Measurements from ENCODE around the gene RIMS4.

Gene RIMS4

DNA sequence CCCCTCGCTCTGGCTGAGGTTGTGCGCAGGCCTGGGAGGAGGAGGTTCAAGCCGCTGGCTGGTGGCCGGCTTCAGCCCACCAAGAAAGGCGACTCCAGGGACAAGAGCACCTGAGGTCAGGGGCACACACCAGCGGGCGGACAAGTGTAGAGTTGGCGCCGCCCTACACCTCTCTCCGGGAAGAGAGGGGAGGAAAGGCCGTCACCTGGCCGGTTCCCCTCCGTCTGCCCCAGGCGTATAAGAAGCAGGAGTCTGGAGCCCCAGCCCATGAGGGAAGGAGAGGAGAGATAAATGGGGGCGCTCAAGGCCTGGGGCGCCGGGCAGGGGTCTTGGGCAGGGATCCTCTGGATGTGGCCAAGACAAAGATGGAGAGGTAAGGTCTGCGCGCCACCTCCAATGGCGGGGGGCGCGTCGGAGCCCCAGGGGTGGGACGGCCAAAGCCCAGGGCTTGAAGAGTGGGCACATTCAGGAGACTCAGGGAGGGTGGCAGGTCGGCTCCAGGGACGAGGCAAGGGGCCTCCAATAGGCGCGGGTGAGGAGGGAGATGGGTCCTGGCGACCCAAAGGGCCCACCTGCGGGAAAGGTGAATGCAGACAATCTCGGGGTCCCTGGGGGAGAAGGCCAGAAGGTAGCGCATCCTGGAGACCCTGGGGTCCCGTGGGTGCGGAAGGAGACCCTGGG is 826 bp downstream of the RIMS4 start:
- no peak for DNase-seq (ENCODE audit: extremely low spot score)
- TF ChIP-seq, protein P1, sequence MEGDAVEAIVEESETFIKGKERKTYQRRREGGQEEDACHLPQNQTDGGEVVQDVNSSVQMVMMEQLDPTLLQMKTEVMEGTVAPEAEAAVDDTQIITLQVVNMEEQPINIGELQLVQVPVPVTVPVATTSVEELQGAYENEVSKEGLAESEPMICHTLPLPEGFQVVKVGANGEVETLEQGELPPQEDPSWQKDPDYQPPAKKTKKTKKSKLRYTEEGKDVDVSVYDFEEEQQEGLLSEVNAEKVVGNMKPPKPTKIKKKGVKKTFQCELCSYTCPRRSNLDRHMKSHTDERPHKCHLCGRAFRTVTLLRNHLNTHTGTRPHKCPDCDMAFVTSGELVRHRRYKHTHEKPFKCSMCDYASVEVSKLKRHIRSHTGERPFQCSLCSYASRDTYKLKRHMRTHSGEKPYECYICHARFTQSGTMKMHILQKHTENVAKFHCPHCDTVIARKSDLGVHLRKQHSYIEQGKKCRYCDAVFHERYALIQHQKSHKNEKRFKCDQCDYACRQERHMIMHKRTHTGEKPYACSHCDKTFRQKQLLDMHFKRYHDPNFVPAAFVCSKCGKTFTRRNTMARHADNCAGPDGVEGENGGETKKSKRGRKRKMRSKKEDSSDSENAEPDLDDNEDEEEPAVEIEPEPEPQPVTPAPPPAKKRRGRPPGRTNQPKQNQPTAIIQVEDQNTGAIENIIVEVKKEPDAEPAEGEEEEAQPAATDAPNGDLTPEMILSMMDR (IDR thresholded peaks at IDR 0.05; ENCODE audit: control extremely low read depth, extremely low read depth, low read depth, missing control alignments): no peak
- CTCF ChIA-PET: no interaction called here
- POLR2A ChIA-PET: no interaction called here

DNA sequence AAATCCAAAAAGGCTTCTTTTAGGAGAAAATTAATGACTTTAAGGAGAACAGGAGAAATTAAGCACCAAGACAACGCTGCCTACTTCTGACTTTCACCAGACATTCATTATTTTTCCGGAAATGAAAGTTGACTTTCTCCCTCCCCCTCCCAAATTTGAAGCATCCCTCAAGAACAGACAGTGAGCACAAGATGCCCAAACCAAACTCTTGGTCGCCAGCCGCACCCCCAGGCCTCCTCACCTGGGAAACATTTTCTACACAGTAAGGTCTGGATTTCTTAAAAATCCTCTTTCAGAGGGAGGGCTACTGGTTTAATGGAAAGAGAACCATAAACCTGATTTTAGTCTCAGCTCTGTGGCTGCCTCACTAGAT is 2.7 kb downstream of the RIMS4 start:
- POLR2A ChIA-PET: no interaction called here
- TF ChIP-seq, protein P1 (IDR thresholded peaks at IDR 0.05; ENCODE audit: control extremely low read depth, extremely low read depth, low read depth, missing control alignments): no peak
- no peak for DNase-seq (ENCODE audit: extremely low spot score)
- CTCF ChIA-PET: no interaction called here

DNA sequence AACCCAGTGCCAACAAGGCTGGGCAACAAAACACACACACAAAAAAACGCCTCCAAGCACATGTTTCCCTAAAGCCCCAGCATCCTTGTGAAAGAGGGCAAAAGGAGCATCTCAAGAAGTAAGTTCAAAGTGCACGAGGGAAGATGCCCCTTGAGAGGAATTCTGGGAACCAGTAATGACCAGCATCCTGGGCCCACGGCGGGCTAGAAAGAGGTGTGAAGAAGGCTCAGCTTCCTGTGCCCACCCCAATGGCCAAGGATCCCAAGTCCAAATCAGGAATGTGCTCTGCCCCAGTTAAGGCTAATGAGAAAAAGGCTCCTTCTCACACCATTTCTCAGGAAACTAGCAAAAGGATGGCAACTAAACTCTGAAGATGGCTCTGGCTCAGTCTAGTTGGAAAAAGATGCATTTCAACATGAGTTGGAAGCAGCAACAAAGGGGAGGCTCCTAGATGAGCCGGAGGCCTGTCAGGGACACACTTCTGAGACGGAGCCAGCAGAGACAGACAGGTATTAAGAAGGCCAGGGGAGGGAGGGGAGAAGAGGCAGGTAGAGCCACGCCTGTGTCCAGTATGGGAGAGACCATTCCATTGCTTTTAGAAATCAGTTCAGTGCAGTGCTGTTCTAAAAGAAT is 3.2 kb downstream of the RIMS4 start:
- TF ChIP-seq, protein P1 (IDR thresholded peaks at IDR 0.05; ENCODE audit: control extremely low read depth, extremely low read depth, low read depth, missing control alignments): no peak
- ChIA-PET POLR2A (no interaction called here), CTCF (no interaction called here)
- no peak for DNase-seq (ENCODE audit: extremely low spot score)

DNA sequence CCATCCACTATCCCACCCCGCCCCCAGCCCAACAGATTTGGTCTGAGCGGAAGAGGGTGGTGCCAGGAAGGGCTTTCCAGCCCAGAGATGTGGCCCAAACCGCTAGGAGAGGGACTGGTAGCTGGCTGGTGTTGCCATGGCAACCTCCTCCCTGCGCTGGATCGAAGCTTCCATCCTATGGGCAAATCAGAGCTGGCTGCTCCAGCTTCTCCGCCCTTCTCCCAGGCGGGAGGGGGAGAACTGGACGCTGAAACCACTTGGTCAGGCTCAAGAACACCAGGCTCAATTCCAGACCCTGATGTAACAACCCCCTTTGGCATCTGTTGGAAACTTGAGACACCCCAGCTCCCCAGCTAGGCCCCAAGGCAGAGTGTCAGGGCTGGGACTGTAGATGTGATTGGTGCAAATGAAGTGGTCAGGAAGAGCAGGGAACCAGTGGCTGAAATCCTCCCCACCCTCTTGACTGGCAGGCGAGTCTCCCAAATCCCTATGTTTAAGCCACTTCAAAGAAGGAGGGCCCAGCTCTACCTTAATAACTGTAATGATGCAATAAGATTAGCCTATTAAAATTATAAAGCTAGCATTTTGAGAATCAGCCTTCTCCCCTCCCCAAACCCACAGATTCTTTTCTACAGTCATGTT is 4.2 kb downstream of the RIMS4 start:
- TF ChIP-seq, protein P1 (IDR thresholded peaks at IDR 0.05; ENCODE audit: control extremely low read depth, extremely low read depth, low read depth, missing control alignments): no peak
- no peak for DNase-seq (ENCODE audit: extremely low spot score)
- POLR2A ChIA-PET: no interaction called here
- CTCF ChIA-PET: no interaction called here

- TF ChIP-seq, protein P1 (IDR thresholded peaks at IDR 0.05; ENCODE audit: control extremely low read depth, extremely low read depth, low read depth, missing control alignments): no peak
- POLR2A ChIA-PET: no interaction called here
- CTCF ChIA-PET: no interaction called here
- DNase-seq (ENCODE audit: extremely low spot score): no peak
These were observed 4.9 kb downstream of the RIMS4 start for GRCh38 chr20:44805335-44805978.

GRCh38 chr20:44803383-44803941 is 6.9 kb downstream of the RIMS4 start:
- POLR2A ChIA-PET: no interaction called here
- DNase-seq (ENCODE audit: extremely low spot score): no peak

More at GRCh38 chr20:44803383-44803941, 6.9 kb downstream of the RIMS4 start:
- TF ChIP-seq, protein P1 (IDR thresholded peaks at IDR 0.05; ENCODE audit: control extremely low read depth, extremely low read depth, low read depth, missing control alignments): no peak
- CTCF ChIA-PET: interaction anchor here (1.1 to 3.8 kb wide), 2 partner anchors 56 to 66 kb away, joined by 3 to 10 read pairs; no protein-coding TSS in a partner anchor

Measured in GM10248 (cell line).